Activated effector memory CD4-positive, alpha-beta T cell treated with Interleukin-2 at 50 U/mL for 16 hours (primary cell): Measurements from ENCODE around the gene SPATA24.
"Not testable (repeated sequence)": the region's sequence is repeated elsewhere in the genome, so short reads cannot be mapped to it uniquely, and the experiment has no call there.

Source experiments
- DNase-seq: peaks from one replicate; pipeline ENCODE4 v3.0.0-alpha.2; 2020

The SPATA24 gene

GRCh38 chr5:139382807-139383206 lies 21.1 kb downstream of the SPATA24 start:
- DNase-seq, result no peak

- DNase-seq, result no peak
Measured at GRCh38 chr5:139381837-139382761, 21.8 kb downstream of the SPATA24 start.

- DNase-seq, result no peak
Measured at GRCh38 chr5:139379626-139380449, 24.1 kb downstream of the SPATA24 start.

- DNase-seq, result no peak
Measured at GRCh38 chr5:139378941-139379361, 24.9 kb downstream of the SPATA24 start.

- no peak for DNase-seq
Measured at GRCh38 chr5:139378101-139378825, 25.6 kb downstream of the SPATA24 start.

- DNase-seq, result no peak
Measured at GRCh38 chr5:139377226-139377625, 26.7 kb downstream of the SPATA24 start.

- no peak for DNase-seq
Measured at GRCh38 chr5:139376364-139376763, 27.5 kb downstream of the SPATA24 start.

- DNase-seq, result no peak
Measured at GRCh38 chr5:139374909-139375308, 29.0 kb downstream of the SPATA24 start.

- no peak for DNase-seq
Measured at GRCh38 chr5:139371482-139372435, 32.1 kb downstream of the SPATA24 start.

- no peak for DNase-seq
Measured at GRCh38 chr5:139369181-139369580, 34.7 kb downstream of the SPATA24 start.

GRCh38 chr5:139368613-139369012 lies 35.3 kb downstream of the SPATA24 start:
- no peak for DNase-seq

GRCh38 chr5:139364466-139364865 lies 39.4 kb downstream of the SPATA24 start:
- DNase-seq, result no peak

- DNase-seq, result no peak
Measured at GRCh38 chr5:139363937-139364336, 40.0 kb downstream of the SPATA24 start.

GRCh38 chr5:139361835-139362429 lies 42.0 kb downstream of the SPATA24 start:
- no peak for DNase-seq

GRCh38 chr5:139360384-139360783 lies 43.5 kb downstream of the SPATA24 start:
- no peak for DNase-seq

- DNase-seq, result no peak
Measured at GRCh38 chr5:139358064-139358463, 45.8 kb downstream of the SPATA24 start.

GRCh38 chr5:139355900-139356299 lies 48.0 kb downstream of the SPATA24 start:
- DNase-seq, result not testable (repeated sequence)

- no peak for DNase-seq
Measured at GRCh38 chr5:139354186-139354585, 49.7 kb downstream of the SPATA24 start.

GRCh38 chr5:139347863-139348262 lies 56.0 kb downstream of the SPATA24 start:
- not testable (repeated sequence) for DNase-seq
